ENCODE data around the gene KRT78. TPM values are rescaled to one million over a fixed set of nuclear protein-coding genes. Genes with fewer than 3 reads are reported as not detected.

Gene KRT78
- total RNA-seq, 1 donor from 2014 or later, result not detected

- H3K4me3 ChIP-seq, result no peak overlapping the region
- H3K4me1 ChIP-seq, result peaks cover 11% of the 10 kb centered on the region
- TF ChIP-seq CTCF (IDR thresholded peaks at IDR 0.05), result no peak
- H3K9me3 ChIP-seq, result no peaks in the 10 kb centered on the region
- DNase-seq (peak; percentile 20), ATAC-seq (no peak)
- H3K27me3 ChIP-seq, result no peaks in the 10 kb centered on the region
- no peaks in the 10 kb centered on the region for H3K36me3 ChIP-seq
- H3K27ac ChIP-seq, result no peak overlapping the region
- intact Hi-C loops (cut with DNase I), result no loop called here
These were observed 47.0 kb downstream of the KRT78 start for GRCh38 chr12:52801773-52802172.

GRCh38 chr12:52800259-52800917 is 48.4 kb downstream of the KRT78 start:
- no peak for TF ChIP-seq CTCF (IDR thresholded peaks at IDR 0.05)
- no peaks in the 10 kb centered on the region for H3K9me3 ChIP-seq
- intact Hi-C loops (cut with DNase I), result no loop called here
- ATAC-seq (no peak), DNase-seq (peak; percentile 25)
- no peaks in the 10 kb centered on the region for H3K27me3 ChIP-seq
- no peak overlapping the region for H3K27ac ChIP-seq
- H3K4me1 ChIP-seq, result peaks cover 11% of the 10 kb centered on the region
- no peaks in the 10 kb centered on the region for H3K36me3 ChIP-seq
- no peak overlapping the region for H3K4me3 ChIP-seq

- intact Hi-C loops (cut with DNase I), result no loop called here
- Histone ChIP-seq H3K4me3 (no peak overlapping the region), H3K27me3 (peaks cover 5% of the 10 kb centered on the region), H3K27ac (no peak overlapping the region), H3K4me1 (peaks cover 11% of the 10 kb centered on the region), H3K36me3 (no peaks in the 10 kb centered on the region), H3K9me3 (no peaks in the 10 kb centered on the region)
- DNase-seq, result peak; percentile 26
- no peak for TF ChIP-seq CTCF (IDR thresholded peaks at IDR 0.05)
- ATAC-seq, result no peak
These were observed 49.1 kb downstream of the KRT78 start for GRCh38 chr12:52799505-52800211.

- DNase-seq (peak; percentile 43), ATAC-seq (peak; percentile 82)
- Histone ChIP-seq H3K4me3 (no peak overlapping the region), H3K4me1 (peaks cover 11% of the 10 kb centered on the region), H3K9me3 (no peaks in the 10 kb centered on the region), H3K36me3 (no peaks in the 10 kb centered on the region), H3K27me3 (peaks cover 13% of the 10 kb centered on the region), H3K27ac (no peak overlapping the region)
- TF ChIP-seq CTCF (IDR thresholded peaks at IDR 0.05), result no peak
- intact Hi-C loops (cut with DNase I), result no loop called here
These were observed 49.9 kb downstream of the KRT78 start for GRCh38 chr12:52798671-52799504.

GRCh38 chr12:52798003-52798670 is 50.7 kb downstream of the KRT78 start:
- intact Hi-C loops (cut with DNase I), result no loop called here
- Histone ChIP-seq H3K9me3 (no peaks in the 10 kb centered on the region), H3K36me3 (no peaks in the 10 kb centered on the region), H3K4me3 (no peak overlapping the region), H3K27ac (no peak overlapping the region), H3K27me3 (peaks cover 15% of the 10 kb centered on the region), H3K4me1 (peaks cover 11% of the 10 kb centered on the region)
- ATAC-seq, result no peak
- DNase-seq, result peak; percentile 2
- TF ChIP-seq CTCF (IDR thresholded peaks at IDR 0.05), result no peak
